ENCODE results near the gene QKI.

Gene QKI

DNA sequence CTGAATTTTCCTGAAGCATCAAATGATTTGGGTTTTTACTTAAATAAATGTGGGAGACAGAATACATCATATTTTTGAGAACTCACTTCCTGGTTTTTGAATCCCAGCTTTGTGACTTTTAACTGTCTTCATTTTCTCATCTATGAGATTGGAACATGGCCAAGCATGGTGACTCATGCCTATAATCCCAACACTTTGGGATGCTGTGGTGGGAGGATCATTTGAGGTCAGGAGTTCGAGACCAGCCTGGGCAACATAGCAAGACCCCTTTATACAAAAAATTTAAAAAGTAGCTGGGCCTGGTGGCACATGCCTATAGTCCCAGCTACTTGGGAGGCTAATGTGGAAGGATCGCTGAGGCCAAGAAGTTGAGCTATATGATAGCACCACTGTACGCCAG, 122.3 kb downstream of the QKI start:
- Histone ChIP-seq H3K4me1 (ENCODE audit: control insufficient read depth, insufficient read depth, low read length) (0 out of 2 replicates have a peak, but pooled peaks cover 2% of the 10 kb centered on the region), H3K27ac (ENCODE audit: extremely low read depth, low read depth, low read length) (no peak overlapping the region), H3K9me3 (ENCODE audit: control insufficient read depth, insufficient read depth, low read depth, low read length) (no peaks in the 10 kb centered on the region), H3K4me3 (ENCODE audit: low read depth, low read length) (no peak overlapping the region), H3K36me3 (ENCODE audit: control insufficient read depth in 2 of 2, insufficient read depth in 1 of 2, low read length in 2 of 2) (peaks cover 0 to 10% of the 10 kb centered on the region in 2 experiments; a peak in 1 of 3 replicates)
- TF ChIP-seq ZNF521 (tag by site-specific recombination; IDR thresholded peaks at IDR 0.05) (no peak), ZXDB (tag by site-specific recombination; IDR thresholded peaks at IDR 0.05) (no peak), ZNF121 (tag by site-specific recombination; IDR thresholded peaks at IDR 0.05) (peak; percentile 78), ZNF629 (tag by site-specific recombination; IDR thresholded peaks at IDR 0.05) (peak; percentile 30; the same call in 1 of the 2 replicates), SETDB1 (IDR thresholded peaks at IDR 0.05; ENCODE audit: insufficient read length, low read length) (peak; percentile 54), MYNN (tag by site-specific recombination; IDR thresholded peaks at IDR 0.05; ENCODE audit: borderline replicate concordance) (peak; percentile 46; the same call in 1 of the 2 replicates), ZNF580 (tag by site-specific recombination; IDR thresholded peaks at IDR 0.05) (0 out of 2 replicates have a peak, but pooled peaks have one; percentile 51), ZNF433 (tag by site-specific recombination; IDR thresholded peaks at IDR 0.05; ENCODE audit: low read depth) (no peak), SP3 (tag by site-specific recombination; IDR thresholded peaks at IDR 0.05) (no peak), MZF1 (tag by site-specific recombination; IDR thresholded peaks at IDR 0.05; ENCODE audit: borderline replicate concordance) (peak; percentile 84; the same call in 1 of the 2 replicates), ZNF239 (tag by site-specific recombination; IDR thresholded peaks at IDR 0.05) (no peak), KLF16 (tag by site-specific recombination; IDR thresholded peaks at IDR 0.05) (no peak), ZNF785 (tag by site-specific recombination; IDR thresholded peaks at IDR 0.05) (no peak)
- TF ChIP-seq, protein P1, sequence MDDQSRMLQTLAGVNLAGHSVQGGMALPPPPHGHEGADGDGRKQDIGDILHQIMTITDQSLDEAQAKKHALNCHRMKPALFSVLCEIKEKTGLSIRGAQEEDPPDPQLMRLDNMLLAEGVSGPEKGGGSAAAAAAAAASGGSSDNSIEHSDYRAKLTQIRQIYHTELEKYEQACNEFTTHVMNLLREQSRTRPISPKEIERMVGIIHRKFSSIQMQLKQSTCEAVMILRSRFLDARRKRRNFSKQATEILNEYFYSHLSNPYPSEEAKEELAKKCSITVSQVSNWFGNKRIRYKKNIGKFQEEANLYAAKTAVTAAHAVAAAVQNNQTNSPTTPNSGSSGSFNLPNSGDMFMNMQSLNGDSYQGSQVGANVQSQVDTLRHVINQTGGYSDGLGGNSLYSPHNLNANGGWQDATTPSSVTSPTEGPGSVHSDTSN (CRISPR knock-in tag; IDR thresholded peaks at IDR 0.05) = no peak
- TF ChIP-seq, protein P2, sequence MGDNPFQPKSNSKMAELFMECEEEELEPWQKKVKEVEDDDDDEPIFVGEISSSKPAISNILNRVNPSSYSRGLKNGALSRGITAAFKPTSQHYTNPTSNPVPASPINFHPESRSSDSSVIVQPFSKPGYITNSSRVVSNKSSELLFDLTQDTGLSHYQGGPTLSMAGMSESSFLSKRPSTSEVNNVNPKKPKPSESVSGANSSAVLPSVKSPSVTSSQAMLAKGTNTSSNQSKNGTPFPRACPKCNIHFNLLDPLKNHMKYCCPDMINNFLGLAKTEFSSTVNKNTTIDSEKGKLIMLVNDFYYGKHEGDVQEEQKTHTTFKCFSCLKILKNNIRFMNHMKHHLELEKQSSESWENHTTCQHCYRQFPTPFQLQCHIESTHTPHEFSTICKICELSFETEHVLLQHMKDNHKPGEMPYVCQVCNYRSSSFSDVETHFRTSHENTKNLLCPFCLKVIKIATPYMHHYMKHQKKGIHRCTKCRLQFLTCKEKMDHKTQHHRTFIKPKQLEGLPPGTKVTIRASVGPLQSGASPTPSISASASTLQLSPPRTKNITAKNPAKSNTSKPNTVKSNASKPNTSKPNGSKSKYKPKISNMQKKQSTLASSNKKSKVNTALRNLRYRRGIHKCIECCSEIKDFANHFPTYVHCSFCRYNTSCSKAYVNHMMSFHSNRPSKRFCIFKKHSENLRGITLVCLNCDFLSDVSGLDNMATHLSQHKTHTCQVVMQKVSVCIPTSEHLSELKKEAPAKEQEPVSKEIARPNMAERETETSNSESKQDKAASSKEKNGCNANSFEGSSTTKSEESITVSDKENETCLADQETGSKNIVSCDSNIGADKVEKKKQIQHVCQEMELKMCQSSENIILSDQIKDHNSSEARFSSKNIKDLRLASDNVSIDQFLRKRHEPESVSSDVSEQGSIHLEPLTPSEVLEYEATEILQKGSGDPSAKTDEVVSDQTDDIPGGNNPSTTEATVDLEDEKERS (tag by site-specific recombination; IDR thresholded peaks at IDR 0.05) = 0 out of 2 replicates have a peak, but pooled peaks have one; percentile 18
- ChIA-PET CTCF (no interaction called here), POLR2A (interaction anchor here (0.6 kb wide), 1 partner anchor 48 kb away, joined by 4 read pairs; no protein-coding TSS in a partner anchor)

DNA sequence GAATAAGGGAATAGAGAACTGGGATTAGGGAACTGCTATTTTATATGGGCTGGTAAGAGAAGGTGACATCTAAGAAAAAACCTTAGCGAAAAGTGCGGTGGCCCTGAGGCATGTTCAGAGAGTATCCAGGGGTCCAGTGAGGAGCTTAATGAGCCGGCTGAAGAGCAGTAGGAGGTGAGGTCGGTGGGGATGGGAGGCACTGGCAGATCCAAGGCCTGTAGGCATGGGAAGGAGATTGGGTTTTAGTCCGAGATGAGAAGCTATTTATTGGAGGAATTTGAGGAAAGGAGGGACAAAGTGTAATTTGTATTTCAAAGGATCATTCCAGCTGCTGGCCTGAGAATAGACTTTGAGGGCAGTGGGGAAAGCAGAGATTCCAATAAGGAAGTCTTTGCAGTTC, 123.8 kb downstream of the QKI start:
- no peaks in the 10 kb centered on the region for H3K9me3 ChIP-seq (ENCODE audit: control insufficient read depth, insufficient read depth, low read depth, low read length)
- H3K4me3 ChIP-seq (ENCODE audit: low read depth, low read length) = no peak overlapping the region
- H3K4me1 ChIP-seq (ENCODE audit: control insufficient read depth, insufficient read depth, low read length) = 0 out of 2 replicates have a peak, but pooled peaks cover 2% of the 10 kb centered on the region
- H3K27ac ChIP-seq (ENCODE audit: extremely low read depth, low read depth, low read length) = no peak overlapping the region
- ChIA-PET POLR2A (no interaction called here), CTCF (no interaction called here)
- peaks cover 0 to 10% of the 10 kb centered on the region in 2 experiments; a peak in 1 of 3 replicates for H3K36me3 ChIP-seq (ENCODE audit: control insufficient read depth in 2 of 2, insufficient read depth in 1 of 2, low read length in 2 of 2)
- TF ChIP-seq ZNF530 (tag by site-specific recombination; IDR thresholded peaks at IDR 0.05; ENCODE audit: low read depth) (no peak), ZSCAN30 (tag by site-specific recombination; IDR thresholded peaks at IDR 0.05) (no peak), ZNF561 (tag by site-specific recombination; IDR thresholded peaks at IDR 0.05; ENCODE audit: borderline replicate concordance) (no peak), ZNF140 (tag by site-specific recombination; IDR thresholded peaks at IDR 0.05) (no peak), ZFP69B (tag by site-specific recombination; IDR thresholded peaks at IDR 0.05) (no peak), ZSCAN18 (tag by site-specific recombination; IDR thresholded peaks at IDR 0.05) (no peak), ZNF623 (tag by site-specific recombination; IDR thresholded peaks at IDR 0.05) (no peak), ZNF707 (tag by site-specific recombination; IDR thresholded peaks at IDR 0.05) (no peak), PRDM1 (tag by site-specific recombination; IDR thresholded peaks at IDR 0.05) (no peak)
- TF ChIP-seq, protein P1 (CRISPR knock-in tag; IDR thresholded peaks at IDR 0.05) = no peak
- TF ChIP-seq, protein P3, sequence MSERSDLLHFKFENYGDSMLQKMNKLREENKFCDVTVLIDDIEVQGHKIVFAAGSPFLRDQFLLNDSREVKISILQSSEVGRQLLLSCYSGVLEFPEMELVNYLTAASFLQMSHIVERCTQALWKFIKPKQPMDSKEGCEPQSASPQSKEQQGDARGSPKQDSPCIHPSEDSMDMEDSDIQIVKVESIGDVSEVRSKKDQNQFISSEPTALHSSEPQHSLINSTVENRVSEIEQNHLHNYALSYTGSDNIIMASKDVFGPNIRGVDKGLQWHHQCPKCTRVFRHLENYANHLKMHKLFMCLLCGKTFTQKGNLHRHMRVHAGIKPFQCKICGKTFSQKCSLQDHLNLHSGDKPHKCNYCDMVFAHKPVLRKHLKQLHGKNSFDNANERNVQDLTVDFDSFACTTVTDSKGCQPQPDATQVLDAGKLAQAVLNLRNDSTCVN (tag by site-specific recombination; optimal IDR thresholded peaks at IDR 0.05) = no peak

Measured in HEK293 (cell line).